Tibial nerve (tissue), 4 donors: ENCODE results near the gene CR1L.

Experiments used
- EP300 ChIP-seq, 2 donors: sonication (generic); formaldehyde crosslinking; IDR thresholded peaks; one replicate each; pipeline ENCODE4 v1.6.1; 2017; ENCODE audit warnings: antibody characterized with exemption in 2 of 2, mild to moderate bottlenecking in 1 of 2
- POLR2A ChIP-seq, 2 donors: fragments of 450-650 bp; IDR thresholded peaks; one replicate each; pipeline ENCODE4 v1.6.1; 2017; ENCODE audit warnings: antibody characterized with exemption in 2 of 2, mild to moderate bottlenecking in 2 of 2, moderate library complexity in 2 of 2
- TF ChIP-seq, protein P1 (sequence below), 5 experiments: fragments of 200-600 bp in 3 of 5; fragments of 450-650 bp in 2 of 5; sonication (generic) in 3 of 5; IDR thresholded peaks; one replicate each; pipeline ENCODE4 v1.5.1; 2016 to 2019; ENCODE audit warnings: antibody characterized with exemption in 5 of 5, mild to moderate bottlenecking in 3 of 5, moderate library complexity in 2 of 5

GRCh38 chr1:207711285-207711684 lies 66.4 kb downstream of the CR1L start:
- no peak for TF ChIP-seq POLR2A (IDR thresholded peaks at IDR 0.05)
- TF ChIP-seq, protein P1, sequence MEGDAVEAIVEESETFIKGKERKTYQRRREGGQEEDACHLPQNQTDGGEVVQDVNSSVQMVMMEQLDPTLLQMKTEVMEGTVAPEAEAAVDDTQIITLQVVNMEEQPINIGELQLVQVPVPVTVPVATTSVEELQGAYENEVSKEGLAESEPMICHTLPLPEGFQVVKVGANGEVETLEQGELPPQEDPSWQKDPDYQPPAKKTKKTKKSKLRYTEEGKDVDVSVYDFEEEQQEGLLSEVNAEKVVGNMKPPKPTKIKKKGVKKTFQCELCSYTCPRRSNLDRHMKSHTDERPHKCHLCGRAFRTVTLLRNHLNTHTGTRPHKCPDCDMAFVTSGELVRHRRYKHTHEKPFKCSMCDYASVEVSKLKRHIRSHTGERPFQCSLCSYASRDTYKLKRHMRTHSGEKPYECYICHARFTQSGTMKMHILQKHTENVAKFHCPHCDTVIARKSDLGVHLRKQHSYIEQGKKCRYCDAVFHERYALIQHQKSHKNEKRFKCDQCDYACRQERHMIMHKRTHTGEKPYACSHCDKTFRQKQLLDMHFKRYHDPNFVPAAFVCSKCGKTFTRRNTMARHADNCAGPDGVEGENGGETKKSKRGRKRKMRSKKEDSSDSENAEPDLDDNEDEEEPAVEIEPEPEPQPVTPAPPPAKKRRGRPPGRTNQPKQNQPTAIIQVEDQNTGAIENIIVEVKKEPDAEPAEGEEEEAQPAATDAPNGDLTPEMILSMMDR (IDR thresholded peaks at IDR 0.05) = no peak
- TF ChIP-seq EP300 (IDR thresholded peaks at IDR 0.05) = no peak
